GM10266 (cell line): ENCODE results near the gene HSPG2.
A peak's percentile ranks its signal among the peaks of the same experiment; 100 is the strongest.

Experiments used
- DNase-seq: peaks from one replicate; pipeline ENCODE4 v3.0.0; 2012; ENCODE audit errors: extremely low spot score
- TF ChIP-seq, protein P1 (sequence below): IDR thresholded peaks from 2 replicates; pipeline ENCODE4 v1.5.1; 2012; ENCODE audit warnings: mild to moderate bottlenecking, low read depth; ENCODE audit not compliant: control insufficient read depth, insufficient read depth; ENCODE audit errors: missing control alignments

The HSPG2 gene

DNA sequence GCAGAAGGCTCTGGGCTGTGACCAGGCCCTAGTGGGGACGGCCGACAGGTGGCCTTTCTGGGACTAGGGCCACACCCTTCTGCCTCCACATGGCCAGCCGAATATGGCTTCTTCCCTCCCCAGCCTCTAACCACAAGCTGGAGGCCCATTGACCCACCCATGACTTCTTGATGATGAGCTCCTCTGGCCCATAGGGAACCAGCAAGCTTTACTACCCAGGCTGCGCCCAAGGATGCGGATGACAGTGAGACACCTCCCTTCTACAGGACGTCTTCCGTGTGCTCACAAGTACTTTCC is 84.0 kb downstream of the HSPG2 start:
- TF ChIP-seq, protein P1, sequence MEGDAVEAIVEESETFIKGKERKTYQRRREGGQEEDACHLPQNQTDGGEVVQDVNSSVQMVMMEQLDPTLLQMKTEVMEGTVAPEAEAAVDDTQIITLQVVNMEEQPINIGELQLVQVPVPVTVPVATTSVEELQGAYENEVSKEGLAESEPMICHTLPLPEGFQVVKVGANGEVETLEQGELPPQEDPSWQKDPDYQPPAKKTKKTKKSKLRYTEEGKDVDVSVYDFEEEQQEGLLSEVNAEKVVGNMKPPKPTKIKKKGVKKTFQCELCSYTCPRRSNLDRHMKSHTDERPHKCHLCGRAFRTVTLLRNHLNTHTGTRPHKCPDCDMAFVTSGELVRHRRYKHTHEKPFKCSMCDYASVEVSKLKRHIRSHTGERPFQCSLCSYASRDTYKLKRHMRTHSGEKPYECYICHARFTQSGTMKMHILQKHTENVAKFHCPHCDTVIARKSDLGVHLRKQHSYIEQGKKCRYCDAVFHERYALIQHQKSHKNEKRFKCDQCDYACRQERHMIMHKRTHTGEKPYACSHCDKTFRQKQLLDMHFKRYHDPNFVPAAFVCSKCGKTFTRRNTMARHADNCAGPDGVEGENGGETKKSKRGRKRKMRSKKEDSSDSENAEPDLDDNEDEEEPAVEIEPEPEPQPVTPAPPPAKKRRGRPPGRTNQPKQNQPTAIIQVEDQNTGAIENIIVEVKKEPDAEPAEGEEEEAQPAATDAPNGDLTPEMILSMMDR, result no peak
- DNase-seq, result no peak

DNA sequence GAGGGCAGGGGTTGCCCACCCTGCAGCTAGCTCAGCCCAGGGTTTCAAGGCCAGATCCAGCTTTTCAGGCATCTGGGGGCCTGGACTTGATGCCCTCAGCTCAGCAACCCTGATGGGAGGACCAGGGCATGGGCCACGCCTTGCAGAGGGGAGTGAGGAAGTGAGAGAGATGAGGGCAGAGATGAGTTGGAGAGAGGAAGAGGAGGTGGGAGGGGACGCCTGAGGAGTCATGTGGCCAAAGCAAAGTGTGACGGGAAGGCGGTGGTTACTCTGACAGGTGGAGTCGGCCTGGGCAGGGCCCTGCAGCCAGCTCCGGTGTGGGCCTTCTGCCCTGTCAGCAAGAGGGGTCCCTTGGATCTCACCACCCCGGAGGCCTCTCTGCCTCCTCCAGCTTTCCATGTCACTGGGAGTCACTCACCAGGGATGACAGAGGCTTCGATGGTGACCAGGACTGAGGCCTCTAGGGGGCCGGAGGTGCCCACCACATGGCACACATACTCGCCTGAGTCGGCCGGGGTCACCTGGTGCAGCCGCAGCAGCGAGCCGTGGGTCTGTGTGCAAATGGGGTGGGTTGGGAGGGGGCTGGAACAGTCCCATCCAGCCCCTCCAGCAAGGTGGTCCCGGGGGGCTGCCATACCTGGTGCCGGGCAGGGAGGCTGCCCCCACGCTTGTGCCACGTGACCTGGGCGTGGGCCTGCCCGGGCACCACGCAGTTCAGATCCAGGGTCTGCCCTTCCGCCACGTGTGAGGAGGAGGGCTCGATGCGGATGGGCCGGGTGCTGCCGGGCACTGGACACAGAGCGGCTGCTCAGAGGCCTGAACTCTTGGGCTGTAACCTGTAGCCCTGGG is 84.6 kb downstream of the HSPG2 start:
- DNase-seq, result peak; percentile 79
- TF ChIP-seq, protein P1, result no peak

DNA sequence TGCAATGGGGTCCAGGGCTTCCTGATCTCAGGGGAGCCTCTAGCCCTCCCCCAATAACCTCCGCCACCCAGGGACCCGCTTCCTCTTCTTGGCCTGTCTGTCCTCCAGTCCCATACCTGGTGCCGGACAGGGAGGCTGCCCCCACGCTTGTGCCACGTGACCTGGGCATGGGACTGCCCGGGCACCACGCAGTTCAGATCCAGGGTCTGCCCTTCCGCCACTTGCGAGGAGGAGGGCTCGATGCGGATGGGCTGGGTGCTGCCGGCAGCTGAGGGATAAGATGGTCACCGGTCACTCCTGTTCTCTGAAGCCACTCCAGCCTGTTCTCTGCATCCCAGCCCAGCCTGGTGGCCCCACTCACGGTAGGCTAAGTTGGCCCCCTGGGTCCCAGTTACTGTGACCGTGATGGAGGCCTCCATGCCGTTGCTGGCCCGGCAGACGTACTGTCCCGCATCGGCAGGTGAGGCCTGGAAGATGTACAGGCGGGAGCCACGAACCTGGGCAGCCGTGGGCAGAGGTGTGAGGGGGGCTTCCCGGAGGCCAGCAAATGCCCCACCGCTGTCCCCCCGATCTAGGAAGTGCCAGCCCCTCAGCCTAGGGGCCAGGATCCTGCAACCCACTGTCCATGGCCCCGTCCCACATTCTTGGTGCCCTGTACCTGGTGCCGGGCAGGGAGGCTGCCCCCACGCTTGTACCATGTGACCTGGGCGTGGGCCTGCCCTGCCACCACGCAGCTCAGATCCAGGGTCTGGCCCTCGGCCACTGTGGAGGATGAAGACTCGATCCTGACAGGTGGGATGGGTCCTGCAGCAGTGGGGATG is 85.5 kb downstream of the HSPG2 start:
- TF ChIP-seq, protein P1, result no peak
- no peak for DNase-seq

DNA sequence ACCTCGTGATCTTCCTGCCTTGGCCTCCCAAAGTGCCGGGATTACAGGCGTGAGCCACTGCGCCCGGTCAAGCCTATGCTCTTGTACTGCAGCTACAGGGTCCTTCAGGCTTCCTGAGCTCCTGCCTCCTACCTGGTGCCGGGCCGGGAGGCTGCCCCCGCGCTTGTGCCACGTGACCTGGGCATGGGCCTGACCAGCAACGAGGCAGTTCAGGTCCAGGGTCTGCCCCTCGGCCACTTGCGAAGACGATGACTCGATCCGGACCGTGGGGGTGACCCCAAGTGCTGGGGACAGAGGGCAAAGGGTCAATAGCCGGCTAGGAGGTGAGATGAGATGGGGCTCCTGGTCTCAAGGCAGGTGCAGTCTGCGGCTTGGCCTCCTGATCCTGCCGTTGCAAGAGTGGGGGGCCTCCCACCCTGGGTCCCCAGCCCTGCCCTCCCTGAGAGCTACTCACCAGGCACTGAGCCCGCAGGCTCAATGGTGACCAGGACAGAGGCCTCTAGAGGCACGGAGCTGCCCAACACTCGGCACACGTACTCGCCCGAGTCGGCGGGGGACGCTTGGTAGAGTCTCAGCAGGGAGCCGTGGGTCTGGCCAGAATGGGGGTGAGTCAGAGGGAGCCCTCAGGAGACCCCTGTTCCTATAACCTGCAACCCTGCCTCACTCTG is 87.1 kb downstream of the HSPG2 start:
- TF ChIP-seq, protein P1, result no peak
- DNase-seq, result no peak

DNA sequence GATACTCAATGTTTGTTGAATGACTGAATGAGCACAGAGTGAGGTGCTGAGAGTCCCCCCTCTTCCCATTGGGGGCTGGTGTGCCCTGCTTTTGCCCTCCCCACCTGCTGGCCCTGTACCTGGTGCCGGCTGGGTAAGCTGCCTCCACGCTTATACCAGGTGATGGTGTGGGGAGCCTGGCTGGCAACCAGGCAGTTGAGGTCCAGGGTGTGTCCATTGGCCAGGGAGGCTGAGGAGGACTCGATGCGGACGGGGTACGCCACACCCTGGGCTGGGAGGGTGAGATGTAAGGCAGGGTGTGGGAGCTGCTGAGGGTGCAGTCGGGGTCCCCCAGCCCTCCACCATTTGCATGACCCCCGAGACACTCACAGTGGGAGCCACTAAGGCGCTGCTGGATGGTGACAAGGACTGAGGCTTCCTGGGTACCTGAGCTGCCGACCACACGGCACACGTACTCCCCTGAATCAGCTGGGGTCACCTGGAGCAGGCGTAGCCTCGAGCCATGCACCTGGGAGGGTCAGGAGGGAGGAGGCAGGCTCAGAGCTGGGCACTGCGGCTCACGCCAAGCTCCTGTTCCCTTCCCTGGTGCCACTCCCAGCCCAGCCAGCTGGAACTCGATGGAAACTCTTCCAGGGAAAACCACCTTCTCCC is 88.5 kb downstream of the HSPG2 start:
- TF ChIP-seq, protein P1, result no peak
- DNase-seq, result no peak

DNA sequence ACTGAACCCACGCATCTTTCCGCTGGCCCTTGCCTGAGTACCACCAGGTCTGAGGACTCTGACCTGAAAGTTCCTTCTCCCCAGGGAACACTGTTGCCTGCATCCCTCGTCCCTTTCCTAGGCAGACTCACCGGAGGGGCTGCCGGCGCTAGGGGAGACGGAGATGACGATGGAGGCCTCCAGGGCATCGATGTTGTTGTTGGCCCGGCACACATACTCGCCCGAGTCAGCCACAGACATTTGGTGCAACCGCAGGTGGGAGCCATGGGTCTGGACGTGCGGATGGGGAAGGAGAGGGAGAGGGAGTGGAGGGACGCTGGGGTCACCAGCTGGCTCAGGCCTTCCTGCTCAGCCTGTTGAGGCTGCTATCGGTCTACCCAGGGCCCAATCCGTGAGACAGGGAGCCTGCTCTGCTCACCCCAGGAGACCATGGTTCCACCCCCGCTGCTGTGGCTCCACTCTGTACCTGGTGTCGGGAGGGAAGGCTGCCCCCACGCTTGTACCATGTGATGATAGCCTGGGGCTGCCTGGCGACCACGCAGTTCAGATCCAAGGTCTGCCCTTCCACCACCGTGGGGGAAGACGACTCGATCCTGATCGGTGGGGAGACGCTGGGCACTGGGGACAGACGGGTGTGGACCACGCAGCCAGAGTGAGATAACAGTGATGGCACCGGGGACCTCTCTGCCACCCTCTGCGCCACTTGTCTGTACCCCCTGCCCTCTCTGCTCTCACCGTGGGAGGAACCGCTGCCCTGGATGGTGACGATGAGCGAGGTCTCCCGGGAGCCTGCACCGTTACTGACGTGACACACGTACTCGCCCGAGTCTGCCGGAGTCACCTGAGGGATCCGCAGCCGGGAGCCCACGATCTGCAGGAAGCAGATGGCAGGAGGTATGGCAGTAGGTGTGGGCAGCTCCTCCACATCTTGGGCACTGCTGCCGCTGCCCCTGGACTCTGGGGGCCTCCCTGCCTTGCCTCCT is 89.6 kb downstream of the HSPG2 start:
- TF ChIP-seq, protein P1, result no peak
- DNase-seq, result no peak
